ENCODE results near the gene GPR42. TPM values are rescaled to one million over a fixed set of nuclear protein-coding genes. Genes with fewer than 3 reads are reported as not detected.

Gene GPR42
- total and polyA plus RNA-seq, 7 donors, result not detected

GRCh38 chr19:35347930-35348298 lies 23.0 kb upstream of the GPR42 start:
- no peak for DNase-seq
- no peak for TF ChIP-seq CTCF (IDR thresholded peaks at IDR 0.05)
- Histone ChIP-seq H3K27me3 (ENCODE audit: insufficient read depth in 3 of 3, low read length in 2 of 3) (peaks cover 0 to 45% (median 4%) of the 10 kb centered on the region in 3 donors), H3K9me3 (no peaks in the 10 kb centered on the region), H3K4me1 (no peaks in the 10 kb centered on the region), H3K4me3 (no peak overlapping the region), H3K36me3 (ENCODE audit: insufficient read depth in 1 of 2, low read depth in 1 of 2) (no peaks in the 10 kb centered on the region), H3K27ac (no peak overlapping the region)
- intact Hi-C loops (cut with DNase I), result no loop called here
- ATAC-seq, result no peak
- WGBS, 3 donors, result 68 to 75% (median 73%) methylated on average over 7 of the region's 7 CpGs

- no peak overlapping the region for H3K4me3 ChIP-seq
- 63 to 73% (median 66%) methylated on average over 18 of the region's 18 CpGs for WGBS, 3 donors
- no peak for TF ChIP-seq CTCF (IDR thresholded peaks at IDR 0.05)
- H3K27ac ChIP-seq, result no peak overlapping the region
- H3K9me3 ChIP-seq, result no peaks in the 10 kb centered on the region
- H3K36me3 ChIP-seq (ENCODE audit: insufficient read depth in 1 of 2, low read depth in 1 of 2), result no peaks in the 10 kb centered on the region
- H3K27me3 ChIP-seq (ENCODE audit: insufficient read depth in 3 of 3, low read length in 2 of 3), result peaks cover 0 to 43% (median 4%) of the 10 kb centered on the region in 3 donors
- intact Hi-C loops (cut with DNase I), result no loop called here
- DNase-seq, result no peak
- ATAC-seq, result no peak
- no peaks in the 10 kb centered on the region for H3K4me1 ChIP-seq
Observed at GRCh38 chr19:35348911-35349611, 21.8 kb upstream of the GPR42 start.

- peaks cover 0 to 44% (median 4%) of the 10 kb centered on the region in 3 donors for H3K27me3 ChIP-seq (ENCODE audit: insufficient read depth in 3 of 3, low read length in 2 of 3)
Observed at GRCh38 chr19:35349614-35350521, 21.0 kb upstream of the GPR42 start.

GRCh38 chr19:35350591-35350990 lies 20.3 kb upstream of the GPR42 start:
- H3K27me3 ChIP-seq (ENCODE audit: insufficient read depth in 3 of 3, low read length in 2 of 3), result peaks cover 0 to 51% (median 6%) of the 10 kb centered on the region in 3 donors

More at GRCh38 chr19:35349614-35350521, 21.0 kb upstream of the GPR42 start:
- H3K27ac ChIP-seq, result no peak overlapping the region
- no peaks in the 10 kb centered on the region for H3K9me3 ChIP-seq
- ATAC-seq, result no peak
- intact Hi-C loops (cut with DNase I), result loop anchor here (10.0 kb wide), 2 partner anchors 115 to 145 kb away; partner anchors contain the start of gene KRTDAP (in 1 of the 2)
- DNase-seq, result no peak
- 63 to 74% (median 66%) methylated on average over 15 to 17 of the region's 17 CpGs for WGBS, 3 donors
- H3K4me3 ChIP-seq, result no peak overlapping the region
- no peaks in the 10 kb centered on the region for H3K4me1 ChIP-seq
- H3K36me3 ChIP-seq (ENCODE audit: insufficient read depth in 1 of 2, low read depth in 1 of 2), result no peaks in the 10 kb centered on the region
- TF ChIP-seq CTCF (IDR thresholded peaks at IDR 0.05), result no peak

More at GRCh38 chr19:35350591-35350990, 20.3 kb upstream of the GPR42 start:
- Histone ChIP-seq H3K27ac (no peak overlapping the region), H3K4me3 (no peak overlapping the region), H3K4me1 (no peaks in the 10 kb centered on the region), H3K36me3 (ENCODE audit: insufficient read depth in 1 of 2, low read depth in 1 of 2) (no peaks in the 10 kb centered on the region), H3K9me3 (no peaks in the 10 kb centered on the region)
- WGBS, 3 donors, result 58 to 80% (median 64%) methylated on average over 7 of the region's 7 CpGs
- no peak for TF ChIP-seq CTCF (IDR thresholded peaks at IDR 0.05)
- ATAC-seq, result no peak
- intact Hi-C loops (cut with DNase I), result loop anchor here (10.0 kb wide), 2 partner anchors 114 to 144 kb away; partner anchors contain the start of gene KRTDAP (in 1 of the 2)
- no peak for DNase-seq
